HG03095 (cell line): Measurements from ENCODE around the gene OR4K15.
"Not testable (repeated sequence)": the region's sequence is repeated elsewhere in the genome, so short reads cannot be mapped to it uniquely, and the experiment has no call there.

Experiments
- ATAC-seq: cut with Tn5 transposase; IDR thresholded peaks from one replicate; pipeline ENCODE4 v1.9.1; 2021; ENCODE audit warnings: moderate library complexity; ENCODE audit not compliant: unreplicated experiment

OR4K15 gene, protein sequence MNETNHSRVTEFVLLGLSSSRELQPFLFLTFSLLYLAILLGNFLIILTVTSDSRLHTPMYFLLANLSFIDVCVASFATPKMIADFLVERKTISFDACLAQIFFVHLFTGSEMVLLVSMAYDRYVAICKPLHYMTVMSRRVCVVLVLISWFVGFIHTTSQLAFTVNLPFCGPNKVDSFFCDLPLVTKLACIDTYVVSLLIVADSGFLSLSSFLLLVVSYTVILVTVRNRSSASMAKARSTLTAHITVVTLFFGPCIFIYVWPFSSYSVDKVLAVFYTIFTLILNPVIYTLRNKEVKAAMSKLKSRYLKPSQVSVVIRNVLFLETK

DNA sequence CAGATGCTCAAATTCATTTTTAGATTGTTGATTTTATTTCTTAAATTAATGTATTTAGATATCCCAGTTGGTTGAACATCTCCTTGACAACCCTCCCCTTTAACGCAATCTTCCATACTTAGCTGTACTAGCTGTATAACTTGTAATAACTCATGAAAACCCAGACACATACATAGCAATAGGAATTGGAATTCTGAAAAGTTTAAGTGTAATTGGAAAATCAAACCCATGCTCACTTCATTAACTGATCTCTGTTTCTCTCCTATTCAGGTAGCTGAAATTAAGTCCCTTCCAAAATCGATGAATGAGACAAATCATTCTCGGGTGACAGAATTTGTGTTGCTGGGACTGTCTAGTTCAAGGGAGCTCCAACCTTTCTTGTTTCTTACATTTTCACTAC is at the start of gene OR4K15:
Gene OR4K15, plus strand, starts transcription at position 301 of the 400 bp plus-strand sequence. Its CDS starts 0 bp downstream, at position 301.
- ATAC-seq: no peak

DNA sequence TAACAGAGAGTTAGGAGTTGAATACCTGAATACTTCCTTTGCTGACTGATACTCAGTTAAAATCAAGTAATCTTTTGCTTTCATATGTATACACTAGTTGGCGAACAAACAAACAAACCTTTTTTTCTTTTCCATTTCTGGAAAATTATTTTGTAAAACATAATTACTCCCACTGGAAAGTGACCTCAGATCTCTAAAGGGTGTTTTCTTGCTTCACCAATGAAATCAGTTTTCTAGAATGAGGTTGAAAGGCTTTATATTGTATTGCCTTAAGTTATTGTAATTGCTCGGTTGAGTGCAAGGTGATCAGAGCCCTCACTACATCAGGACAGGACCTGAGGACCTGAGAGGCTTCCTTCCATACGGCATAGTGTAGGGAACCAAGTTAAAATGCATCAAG is 44.8 kb upstream of the OR4K15 start, which contains the start of gene OR4K1:
Gene OR4K1, plus strand, starts transcription at position 301 of the 400 bp plus-strand sequence. CDS start 4,750 bp downstream, outside the sequence.
- ATAC-seq: no peak

DNA sequence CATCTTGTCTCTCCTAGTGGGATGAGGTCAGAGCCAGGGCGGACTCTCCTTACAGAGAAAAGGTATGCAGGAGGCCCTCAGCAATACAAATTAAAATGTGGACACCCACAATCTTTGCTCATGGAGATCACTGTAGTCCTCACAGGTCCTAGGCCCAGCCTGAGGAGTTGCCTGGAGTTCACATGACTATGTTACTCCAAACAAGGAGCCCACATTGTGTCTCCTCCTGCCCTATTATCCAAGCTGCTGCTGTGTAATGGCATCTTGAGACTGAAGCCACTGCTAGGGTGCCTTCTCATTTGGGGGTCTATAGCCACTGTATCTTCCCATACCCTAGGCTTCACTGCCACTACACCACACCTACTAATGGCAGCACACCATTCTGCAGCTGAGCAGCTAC is 33.7 kb upstream of the OR4K15 start:
- ATAC-seq: no peak

DNA sequence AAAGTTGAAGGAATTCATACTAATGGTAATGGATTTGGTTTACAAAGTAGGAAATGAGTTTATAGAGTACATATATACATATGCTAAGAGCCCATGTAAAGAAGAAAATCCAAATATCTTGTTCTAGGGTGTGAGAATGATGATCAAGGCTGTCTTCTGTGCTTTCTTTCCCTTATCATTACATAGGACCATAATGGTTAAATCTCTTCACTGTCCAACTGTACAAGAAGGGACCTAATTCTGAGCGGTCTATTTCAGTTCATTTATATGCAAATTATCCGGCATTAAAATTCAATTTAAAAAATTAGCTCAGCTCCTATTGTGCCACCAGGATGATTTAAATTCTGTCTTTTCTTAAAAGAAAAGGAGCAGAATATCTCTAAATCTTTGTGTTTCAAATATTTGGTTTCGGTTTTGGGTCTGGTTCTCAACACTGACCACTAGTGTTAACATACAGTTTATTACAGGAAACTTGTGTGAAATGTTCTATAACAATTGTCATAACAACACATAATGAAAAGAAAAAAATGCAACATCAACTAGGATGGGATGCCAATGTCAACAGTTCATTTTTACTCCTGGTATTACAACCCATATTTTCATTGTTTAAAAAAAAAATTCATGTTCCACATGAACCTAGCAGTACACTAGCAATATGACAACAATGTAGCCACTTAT is 27.8 kb upstream of the OR4K15 start:
- no peak for ATAC-seq

DNA sequence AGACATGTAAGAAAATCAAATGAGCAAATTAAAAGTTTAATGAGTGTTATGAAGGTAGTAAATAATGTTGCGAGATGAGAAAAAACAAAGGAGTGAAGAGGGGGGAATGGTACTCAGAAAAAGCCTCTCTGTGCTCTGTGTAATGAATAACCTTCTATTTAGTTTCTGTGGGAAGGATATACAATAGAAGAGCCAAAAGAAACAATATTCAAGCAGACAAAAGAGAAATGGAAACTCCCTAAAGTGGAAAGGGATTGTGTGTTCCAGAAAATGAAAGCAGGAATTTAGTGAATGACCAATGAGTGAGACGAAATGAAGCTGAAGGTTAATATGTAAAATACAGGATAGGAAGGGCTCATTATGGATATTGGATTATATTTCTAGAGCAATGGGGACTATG is 26.2 kb upstream of the OR4K15 start:
- no peak for ATAC-seq

DNA sequence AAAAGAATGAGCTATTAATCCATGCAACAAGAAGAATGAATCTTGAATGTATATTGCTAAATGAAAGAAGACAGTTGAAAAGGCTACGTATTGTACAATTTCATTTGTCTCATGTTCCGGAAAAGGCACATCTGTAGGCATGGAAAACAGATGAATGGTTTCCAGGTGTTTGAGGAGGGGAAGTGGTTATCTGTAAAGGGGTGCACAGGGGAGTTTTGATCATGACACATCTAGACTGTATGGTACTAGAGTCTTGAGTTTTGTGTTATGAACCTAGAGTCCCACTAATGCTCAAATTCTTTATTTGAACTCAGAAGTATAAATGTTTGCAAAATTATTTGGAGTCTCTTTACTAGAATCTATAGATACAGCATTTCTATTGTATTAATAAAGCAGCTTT is 5.7 kb upstream of the OR4K15 start:
- ATAC-seq: not testable (repeated sequence)

DNA sequence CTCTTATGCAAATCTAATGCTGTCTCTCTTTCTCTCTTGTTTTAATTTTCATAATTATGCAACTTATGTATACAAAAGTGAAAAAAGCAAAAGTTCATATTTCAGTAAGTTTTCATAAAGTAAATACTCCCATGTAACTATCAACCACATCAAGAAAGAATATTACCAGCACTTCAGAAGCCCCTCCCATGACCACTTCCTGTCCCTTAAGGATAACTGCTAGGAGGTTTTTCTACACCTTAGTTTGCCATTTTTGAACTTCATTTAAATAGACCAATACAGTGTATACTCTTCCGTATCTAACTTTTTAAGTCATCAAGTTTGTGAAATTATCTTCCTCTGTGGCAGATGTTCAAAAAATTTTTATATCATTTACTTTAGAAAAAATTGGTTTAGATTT is 547 bp upstream of the OR4K15 start:
- no peak for ATAC-seq

DNA sequence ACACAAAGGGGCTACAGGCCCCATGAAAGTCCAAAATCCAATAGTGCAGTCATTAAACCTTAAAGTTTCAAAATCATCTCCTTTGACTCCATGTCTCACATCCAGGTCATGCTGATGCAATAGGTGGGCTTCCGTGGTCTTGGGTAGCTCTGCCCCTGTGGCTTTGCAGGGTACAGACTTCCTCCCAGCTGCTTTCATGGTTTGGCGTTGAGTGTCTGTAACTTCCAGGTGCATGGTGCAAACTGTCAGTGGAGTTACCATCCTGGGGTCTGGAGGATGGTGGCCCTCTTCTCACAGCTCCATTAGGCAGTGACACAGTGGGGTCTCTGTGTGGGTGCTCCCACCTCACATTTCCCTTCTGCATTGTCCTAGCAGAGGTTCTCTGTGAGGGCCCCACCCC is 18.0 kb downstream of the OR4K15 start:
- no peak for ATAC-seq

DNA sequence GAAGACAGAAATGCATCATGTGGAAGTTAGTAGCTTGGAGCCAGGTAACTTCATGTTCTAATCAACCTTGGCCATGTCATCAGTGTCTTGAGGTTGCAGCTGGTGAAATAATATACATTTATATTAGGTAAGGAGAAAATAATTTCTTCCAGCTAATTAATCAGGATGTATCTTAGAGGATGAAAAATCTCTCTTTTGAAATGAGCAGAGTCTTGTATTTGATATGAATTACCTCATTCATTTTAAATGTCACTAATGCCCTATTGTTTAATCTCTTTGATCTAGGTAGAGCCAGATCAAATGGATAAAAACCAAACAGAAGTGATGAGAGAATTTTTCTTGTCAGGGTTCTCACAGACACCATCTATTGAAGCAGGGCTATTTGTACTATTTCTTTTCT is 26.5 kb downstream of the OR4K15 start, which contains the start of gene OR4Q2:
Gene OR4Q2, plus strand, starts transcription at position 301 of the 400 bp plus-strand sequence.
- ATAC-seq: no peak

DNA sequence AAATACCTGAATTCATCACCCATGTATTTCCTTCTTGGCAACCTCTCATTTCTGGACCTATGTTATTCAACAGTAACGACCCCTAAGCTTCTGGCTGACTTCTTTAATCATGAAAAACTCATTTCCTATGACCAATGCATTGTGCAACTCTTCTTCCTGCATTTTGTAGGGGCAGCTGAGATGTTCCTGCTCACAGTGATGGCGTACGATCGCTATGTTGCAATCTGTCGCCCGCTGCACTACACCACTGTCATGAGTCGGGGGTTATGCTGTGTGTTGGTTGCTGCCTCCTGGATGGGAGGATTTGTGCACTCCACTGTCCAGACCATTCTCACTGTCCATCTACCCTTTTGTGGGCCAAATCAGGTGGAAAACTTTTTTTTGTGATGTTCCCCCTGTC is 26.9 kb downstream of the OR4K15 start:
- ATAC-seq: no peak

DNA sequence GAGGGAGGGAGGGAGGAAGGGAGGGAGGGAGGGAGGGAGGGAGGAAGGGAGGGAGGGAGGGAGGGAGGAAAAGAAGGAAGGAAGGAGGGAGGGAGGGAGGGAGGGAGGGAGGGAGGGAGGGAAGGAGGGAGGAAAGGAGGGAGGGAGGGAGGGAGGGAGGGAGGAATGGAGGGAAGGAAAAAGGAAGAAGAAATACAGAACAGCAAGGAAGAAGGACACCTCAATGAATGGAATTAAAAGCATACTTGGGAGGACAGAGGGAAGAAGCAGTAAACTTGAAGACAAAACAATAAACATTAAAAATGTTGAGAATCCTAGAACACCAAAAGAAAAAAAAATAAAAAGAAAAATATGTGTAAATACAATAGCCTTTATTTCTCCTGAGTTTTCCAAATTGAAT is 32.8 kb downstream of the OR4K15 start:
- ATAC-seq: no peak

DNA sequence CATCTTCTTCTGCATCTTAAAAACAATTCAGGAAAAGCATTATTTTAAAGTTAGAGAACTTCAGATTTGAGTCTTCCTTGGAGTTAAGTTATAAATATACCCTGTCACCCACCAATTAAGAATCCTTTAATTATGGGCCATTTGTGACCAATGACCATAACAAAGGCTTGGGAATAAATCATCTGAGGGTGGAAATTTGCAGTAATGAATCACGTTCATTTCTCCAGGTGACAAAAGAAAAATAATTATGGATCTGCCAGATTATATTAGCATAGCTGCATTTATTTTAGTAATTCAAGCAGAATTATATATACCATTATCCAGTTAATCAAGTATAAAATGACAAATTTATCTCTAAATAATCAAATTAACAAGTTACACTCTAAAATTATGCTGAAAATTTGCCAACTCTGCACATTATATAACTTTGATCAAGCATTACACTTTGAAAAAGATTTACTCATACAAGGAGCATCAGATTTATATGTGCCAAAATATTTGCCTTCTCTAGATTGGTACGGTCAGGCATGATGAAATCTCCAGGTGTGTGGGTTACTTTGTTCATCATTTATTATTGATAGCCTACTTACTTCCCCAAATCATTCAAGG is 44.0 kb downstream of the OR4K15 start, which contains the start of gene OR4K14:
Gene OR4K14, minus strand, starts transcription at position 51 of the 609 bp plus-strand sequence. CDS start 4,114 bp downstream, outside the sequence.
- no peak for ATAC-seq
